Cortex of kidney (tissue), 1 donor: ENCODE measurements around the gene PNPLA6.
"Not testable (repeated sequence)": the region's sequence is repeated elsewhere in the genome, so short reads cannot be mapped to it uniquely, and the experiment has no call there.

ENCODE experiments used
- DNase-seq: peaks from one replicate; lab custom pipeline; 2025; lab: John Stamatoyannopoulos, UW

The PNPLA6 gene

DNA sequence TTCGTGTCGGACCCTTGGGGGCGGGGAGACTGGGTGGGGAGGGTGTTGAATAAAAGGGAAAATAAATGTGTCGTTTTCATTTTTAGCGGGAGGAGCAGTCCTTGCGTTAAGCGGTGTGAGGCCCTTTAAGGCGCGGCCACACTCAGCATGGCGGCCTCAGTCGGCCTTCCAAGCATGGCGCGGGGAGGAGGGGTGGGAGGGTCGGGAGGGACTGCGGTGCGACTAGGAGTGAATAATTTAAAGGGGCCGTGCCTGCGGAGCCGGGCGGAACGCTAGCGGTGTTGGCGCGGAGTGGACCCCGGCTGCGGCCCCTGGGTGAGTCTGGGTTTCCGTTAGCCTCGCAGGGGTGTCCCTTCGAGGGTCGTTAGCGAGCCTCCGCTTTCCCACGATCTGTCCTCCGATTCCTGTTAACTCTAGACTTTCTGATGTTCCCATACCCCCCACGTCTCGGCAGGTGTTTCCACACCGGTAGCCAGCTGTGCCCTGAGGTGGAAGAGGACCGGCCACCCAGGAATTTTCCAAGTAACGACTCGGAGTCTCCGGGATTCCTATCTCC is 1.5 kb upstream of the PNPLA6 start:
- DNase-seq, result no peak

DNA sequence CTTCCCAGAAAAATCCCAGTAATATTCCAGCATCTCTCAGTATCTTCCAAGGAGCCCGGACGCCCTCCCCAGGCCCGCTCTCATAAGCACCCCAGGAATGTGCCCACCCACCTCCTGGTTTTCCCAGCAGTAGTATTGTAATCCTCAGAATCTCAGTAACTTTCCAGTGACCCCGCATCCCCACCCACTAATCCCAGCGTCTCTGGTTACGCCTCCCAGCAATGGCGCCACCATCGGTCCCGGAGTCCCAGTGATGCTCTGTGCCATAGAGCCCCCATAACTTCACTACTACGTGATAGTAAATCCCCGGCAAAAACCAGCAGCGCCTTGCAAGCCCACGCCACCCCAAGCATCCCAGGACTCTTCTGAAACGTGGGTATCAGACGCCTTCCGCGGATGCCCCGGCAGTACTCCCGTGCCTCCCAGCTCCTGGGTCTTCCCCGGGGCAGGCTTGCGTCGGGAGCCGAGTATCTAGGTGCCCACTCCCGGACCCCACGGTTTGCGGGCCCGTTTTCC is 928 bp upstream of the PNPLA6 start:
- DNase-seq, result no peak

DNA sequence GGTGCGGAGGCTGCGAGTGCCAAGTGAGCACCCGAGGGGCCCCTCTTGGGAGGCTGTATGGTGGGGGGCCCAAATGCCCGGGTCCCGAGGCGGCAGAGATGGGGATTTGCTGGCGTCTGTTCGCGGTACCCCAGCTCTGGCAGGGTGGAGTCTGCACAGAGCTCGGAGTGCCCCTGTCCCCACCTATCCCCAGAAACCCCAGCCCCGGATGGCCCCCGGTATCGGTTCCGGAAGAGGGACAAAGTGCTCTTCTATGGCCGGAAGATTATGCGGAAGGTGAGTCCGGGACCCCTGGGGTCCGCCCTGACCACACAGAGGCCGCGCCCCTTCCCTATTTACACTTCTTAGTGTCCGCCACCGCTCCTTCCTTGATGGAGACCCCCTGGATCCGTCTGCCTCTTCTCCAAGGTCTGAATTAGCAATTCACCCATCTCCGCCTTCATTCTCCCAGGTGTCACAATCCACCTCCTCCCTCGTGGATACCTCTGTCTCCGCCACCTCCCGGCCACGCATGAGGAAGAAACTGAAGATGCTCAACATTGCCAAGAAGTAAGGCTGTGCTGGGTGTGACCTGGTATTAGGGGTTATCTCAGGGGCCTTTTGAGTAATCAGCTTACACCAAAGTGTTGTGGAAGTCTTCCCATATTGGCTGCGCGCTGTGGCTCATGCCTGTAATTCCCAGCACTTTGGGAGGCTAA is 630 bp downstream of the PNPLA6 start:
- no peak for DNase-seq

DNA sequence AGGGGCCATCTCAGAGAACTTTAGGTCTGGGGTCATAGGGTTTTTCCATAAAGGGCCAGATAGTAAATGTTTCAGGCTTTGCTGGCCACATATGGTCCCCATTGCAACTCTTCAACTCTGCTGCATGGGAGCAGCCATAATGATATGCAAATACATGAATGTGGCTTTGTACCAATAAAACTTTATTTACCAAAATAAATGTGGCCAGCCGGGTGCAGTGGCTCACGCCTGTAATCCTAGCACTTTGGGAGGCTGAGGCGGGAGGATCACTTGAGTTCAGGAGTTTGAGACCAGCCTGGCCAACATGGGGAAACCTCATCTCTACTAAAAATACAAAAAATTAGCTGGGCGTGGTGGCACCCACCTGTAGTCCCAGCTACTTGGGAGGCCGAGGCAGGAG is 3.5 kb downstream of the PNPLA6 start:
- DNase-seq, result not testable (repeated sequence)

DNA sequence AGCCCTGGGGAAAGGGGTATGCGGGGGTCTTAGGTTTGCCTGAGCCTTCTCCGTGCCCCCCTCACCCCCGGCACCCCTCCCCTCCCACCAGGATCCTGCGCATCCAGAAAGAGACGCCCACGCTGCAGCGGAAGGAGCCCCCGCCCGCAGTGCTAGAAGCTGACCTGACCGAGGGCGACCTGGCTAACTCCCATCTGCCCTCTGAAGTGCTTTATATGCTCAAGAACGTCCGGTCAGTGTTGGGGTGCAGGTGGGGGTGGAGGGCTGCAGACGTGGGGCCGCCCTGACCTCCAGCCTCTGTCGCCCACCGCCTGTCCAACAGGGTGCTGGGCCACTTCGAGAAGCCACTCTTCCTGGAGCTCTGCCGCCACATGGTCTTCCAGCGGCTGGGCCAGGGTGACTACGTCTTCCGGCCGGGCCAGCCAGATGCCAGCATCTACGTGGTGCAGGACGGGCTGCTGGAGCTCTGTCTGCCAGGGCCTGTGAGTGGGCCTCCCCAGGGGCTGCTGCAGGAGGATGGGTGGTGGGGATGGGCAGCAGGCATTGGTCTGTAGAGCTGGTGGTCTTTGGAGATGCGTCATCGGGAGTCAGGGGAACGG is 4.4 kb downstream of the PNPLA6 start:
- DNase-seq, result no peak

DNA sequence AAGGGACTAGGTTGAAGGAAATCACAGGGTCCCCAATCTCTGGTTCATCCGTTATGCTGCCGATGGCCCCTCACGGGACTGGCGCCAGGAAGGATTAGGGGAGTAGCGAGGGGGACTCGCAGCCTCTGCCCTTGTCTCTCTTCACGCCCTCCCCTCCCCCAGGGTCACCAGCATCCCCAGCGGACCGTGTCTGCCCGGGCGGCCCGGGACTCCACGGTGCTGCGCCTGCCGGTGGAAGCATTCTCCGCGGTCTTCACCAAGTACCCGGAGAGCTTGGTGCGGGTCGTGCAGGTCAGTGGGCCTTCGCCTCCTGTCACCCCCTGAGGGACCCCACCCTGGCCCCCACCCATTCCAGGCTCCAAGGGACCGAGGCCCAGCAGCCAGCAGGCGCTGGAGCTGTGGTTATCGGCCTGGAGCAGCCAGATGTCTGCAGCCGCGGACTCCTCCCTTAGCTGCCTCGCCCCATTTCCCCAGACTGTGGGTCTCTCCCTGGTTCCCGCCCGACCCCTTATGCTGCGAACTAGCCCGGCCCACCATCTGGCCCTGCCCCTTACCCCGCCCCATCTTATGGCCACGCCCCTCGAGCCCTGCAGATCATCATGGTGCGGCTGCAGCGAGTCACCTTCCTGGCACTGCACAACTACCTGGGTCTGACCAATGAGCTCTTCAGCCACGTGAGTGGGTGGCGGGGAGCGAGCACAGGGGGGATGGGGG is 5.4 kb downstream of the PNPLA6 start:
- DNase-seq, result no peak

DNA sequence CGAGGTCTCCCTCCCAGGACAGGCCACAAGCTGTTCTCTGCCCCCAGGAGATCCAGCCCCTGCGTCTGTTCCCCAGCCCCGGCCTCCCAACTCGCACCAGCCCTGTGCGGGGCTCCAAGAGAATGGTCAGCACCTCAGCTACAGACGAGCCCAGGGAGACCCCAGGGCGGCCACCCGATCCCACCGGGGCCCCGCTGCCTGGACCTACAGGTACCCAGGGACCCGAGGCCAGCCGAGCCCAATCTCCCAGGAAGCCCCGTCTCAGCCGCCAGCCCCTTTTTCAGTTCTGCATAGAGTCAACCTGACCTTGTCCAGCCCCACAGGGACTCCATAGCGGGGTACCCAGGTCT is 5.9 kb downstream of the PNPLA6 start:
- DNase-seq, result no peak

DNA sequence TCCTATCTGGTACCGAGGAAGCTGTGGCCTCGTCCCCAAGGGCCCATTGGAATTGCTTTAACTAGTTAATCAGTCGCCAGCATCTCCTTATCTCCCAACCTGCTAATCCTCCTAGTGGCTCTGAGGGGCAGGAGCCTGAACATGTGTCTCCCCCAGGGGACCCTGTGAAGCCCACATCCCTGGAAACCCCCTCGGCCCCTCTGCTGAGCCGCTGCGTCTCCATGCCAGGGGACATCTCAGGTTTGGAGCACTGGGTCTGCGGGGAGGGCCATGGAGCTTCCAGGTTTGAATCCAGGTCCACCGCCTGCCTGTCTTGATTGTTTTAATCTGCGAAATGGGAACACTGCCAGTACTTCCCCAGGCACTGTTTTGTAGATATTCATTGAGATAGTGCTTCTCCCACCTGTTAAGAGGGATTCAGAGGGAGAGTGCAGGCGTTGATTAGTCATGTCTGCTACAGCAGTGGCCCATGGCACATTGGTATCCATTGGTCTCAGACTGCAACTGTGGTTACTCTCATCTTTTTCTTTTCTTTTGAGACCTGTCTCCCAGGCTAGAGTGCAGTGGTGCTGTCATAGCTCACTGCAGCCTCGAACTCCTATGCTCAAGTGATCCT is 6.4 kb downstream of the PNPLA6 start:
- no peak for DNase-seq

DNA sequence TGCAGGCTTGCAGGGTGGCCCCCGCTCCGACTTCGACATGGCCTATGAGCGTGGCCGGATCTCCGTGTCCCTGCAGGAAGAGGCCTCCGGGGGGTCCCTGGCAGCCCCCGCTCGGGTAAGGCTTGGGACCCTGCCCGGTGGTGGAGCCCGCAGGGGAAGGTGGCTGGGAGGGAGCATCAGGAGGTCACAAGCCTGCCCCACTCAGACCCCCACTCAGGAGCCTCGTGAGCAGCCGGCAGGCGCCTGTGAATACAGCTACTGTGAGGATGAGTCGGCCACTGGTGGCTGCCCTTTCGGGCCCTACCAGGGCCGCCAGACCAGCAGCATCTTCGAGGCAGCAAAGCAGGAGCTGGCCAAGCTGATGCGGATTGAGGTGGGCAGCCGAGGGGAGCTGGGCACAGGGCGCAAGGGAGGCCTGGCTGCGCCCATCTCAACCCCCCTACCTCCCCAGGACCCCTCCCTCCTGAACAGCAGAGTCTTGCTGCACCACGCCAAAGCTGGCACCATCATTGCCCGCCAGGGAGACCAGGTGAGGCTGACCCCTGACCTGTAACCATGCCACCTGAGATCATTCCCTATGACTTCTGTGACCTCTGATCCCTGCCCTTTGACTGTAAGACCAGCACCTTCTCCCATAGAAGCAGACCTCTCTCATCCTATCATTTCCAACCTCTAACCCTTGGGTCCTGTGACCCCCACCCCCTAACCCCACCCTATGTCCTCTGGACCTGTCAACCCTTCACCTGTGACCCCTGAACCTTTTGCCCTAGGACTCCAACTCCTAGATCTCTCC is 7.2 kb downstream of the PNPLA6 start:
- DNase-seq, result no peak

DNA sequence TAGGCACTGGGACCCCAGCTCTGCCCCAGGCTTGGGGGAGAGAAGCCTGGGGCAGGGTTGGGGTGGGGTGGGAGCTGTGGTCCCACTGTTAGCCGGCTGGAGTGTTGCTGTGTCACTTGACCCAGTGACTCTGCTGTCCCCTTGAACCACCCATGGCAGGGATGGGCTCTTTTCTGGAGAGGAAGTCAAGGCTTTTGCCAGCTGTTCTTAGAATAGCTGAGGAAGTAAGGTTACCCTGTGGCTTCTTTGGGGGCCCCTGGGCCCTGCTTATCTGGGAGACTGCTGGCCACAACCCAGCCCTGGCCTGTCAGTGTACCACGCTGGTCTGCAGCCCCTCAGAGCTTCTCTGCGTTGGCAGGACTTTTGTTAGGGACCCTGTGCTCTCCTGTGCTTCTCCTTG is 9.1 kb downstream of the PNPLA6 start:
- DNase-seq, result no peak

DNA sequence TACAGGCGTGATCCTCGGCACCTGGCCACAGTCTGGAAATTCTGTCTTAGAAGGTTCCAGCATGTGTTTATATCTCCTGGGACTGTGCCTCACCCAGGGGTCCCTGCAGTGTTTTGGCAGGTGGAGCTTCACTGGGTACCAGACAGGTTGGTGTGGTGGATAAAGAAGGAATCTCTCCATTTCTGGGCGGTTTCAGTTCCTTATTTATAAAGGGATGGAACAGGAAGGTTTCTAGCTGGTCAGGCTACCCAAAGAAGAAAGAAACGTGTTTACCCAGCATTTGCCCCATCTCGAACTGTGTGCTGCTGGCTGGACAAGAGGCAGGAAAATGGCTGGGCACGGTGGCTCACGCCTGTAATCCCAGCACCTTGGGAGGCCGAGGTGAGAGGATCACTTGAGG is 9.8 kb downstream of the PNPLA6 start:
- DNase-seq, result no peak

DNA sequence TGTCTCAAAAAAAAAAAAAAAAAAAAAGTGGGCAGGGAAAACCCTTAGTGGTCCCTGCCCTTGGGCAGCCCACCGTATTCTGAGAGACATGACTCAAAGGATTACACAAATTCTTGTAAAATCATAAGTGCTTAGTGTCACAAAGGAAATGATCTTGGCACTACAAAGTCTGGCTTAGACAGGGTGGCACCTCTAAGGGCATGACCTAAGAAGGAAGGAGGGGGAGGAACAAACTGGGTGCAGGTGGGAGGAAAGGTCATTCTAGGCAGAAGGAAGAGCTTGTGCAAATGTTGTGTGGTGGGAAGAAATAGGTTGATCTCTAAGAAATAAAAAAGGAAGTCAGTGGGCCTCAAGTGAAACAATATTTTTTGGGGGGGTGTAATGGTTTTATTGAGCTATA is 10.4 kb downstream of the PNPLA6 start:
- DNase-seq, result no peak

DNA sequence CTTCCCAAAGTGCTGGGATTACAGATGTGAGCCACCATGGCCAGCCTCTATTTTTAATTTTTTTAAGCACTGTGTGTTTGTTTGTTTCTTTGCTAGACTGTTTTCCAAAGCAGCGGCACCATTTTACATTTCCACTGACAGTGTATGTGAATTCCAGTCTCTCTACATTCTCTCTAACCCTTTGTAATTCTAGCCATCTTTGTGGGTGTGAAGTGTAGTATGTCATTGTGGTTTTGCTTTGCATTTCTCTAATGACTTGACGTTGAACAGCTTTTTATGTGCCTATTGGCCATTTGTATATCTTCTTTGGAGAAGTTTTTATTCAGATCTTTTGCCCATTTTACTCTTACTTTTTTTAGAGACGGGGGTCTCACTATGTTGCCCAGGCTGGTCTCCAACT is 11.6 kb downstream of the PNPLA6 start:
- no peak for DNase-seq

DNA sequence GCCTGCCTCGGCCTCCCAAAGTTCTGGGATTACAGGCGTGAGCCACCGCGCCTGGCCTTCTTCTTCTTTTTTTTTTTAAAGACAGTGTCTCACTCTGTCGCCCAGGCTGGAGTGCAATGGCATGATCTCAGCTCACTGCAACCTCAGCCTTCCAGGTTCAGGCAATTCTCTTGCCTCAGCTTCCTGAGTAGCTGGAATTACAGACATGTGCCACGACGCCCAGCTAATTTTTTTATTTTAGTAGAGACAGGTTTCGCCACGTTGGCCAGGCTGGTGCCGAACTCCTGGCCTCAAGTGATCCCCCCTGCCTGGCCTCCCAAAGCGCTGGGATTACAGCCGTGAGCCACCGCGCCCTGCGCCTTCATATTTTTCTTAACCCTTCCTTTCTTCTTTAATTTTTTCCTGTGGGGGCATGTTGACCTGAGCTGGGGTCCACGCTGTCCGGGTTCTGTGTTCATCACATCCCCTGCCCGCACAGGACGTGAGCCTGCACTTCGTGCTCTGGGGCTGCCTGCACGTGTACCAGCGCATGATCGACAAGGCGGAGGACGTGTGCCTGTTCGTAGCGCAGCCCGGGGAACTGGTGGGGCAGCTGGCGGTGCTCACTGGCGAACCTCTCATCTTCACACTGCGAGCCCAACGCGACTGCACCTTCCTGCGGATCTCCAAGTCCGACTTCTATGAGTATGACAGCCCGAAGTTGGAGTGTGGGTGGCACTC is 14.1 kb downstream of the PNPLA6 start:
- DNase-seq, result no peak

DNA sequence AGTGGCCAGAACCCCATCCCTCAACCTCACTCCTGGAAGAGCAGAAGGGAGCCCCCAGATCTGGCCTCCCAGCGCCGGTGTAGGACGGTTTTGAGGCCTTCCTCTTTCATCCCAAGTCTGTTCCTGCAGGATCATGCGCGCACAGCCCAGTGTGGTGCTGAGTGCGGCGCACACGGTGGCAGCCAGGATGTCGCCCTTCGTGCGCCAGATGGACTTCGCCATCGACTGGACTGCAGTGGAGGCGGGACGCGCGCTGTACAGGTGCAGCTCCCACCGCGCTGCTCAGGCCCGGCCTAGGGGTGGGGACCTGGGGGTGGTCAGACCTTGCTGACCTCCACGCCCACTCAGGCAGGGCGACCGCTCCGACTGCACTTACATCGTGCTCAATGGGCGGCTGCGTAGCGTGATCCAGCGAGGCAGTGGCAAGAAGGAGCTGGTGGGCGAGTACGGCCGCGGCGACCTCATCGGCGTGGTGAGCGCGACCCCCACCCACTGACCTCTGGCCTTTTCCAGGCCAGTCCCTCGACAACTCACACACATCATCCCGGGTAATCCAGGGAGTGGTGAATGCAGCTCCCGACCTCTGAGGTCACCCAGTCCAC is 14.8 kb downstream of the PNPLA6 start:
- DNase-seq, result no peak

DNA sequence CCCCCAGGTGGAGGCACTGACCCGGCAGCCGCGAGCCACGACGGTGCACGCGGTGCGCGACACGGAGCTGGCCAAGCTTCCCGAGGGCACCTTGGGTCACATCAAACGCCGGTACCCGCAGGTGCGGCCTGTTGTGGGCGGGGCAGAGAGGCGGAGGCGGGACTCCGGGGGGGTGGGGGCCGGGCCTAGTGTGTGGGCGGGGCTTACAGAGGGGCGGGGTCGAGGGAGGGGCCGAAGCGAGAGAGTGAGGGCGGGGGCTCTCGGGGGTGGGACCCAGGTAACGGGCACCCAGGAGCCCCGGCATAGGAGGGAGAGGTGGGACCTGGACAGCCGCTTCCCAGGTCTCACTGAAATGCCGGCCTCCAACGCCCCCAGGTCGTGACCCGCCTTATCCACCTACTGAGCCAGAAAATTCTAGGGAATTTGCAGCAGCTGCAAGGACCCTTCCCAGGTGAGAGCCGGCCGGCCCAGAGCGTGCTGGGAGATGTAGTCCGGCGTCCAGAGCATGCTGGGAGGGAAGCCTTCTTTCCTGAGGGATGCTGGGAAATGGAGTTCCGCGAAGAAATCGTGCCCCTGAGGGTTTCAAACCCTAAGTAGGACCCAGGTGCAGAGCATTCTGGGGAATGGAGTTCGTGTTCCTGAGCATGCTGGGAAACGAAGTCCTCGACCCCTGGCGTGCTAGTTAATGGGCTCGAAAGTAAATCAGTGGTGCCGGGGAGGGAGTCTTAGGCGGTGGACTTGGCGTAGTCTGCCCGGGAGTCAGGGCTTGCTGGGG is 15.7 kb downstream of the PNPLA6 start:
- DNase-seq, result no peak

DNA sequence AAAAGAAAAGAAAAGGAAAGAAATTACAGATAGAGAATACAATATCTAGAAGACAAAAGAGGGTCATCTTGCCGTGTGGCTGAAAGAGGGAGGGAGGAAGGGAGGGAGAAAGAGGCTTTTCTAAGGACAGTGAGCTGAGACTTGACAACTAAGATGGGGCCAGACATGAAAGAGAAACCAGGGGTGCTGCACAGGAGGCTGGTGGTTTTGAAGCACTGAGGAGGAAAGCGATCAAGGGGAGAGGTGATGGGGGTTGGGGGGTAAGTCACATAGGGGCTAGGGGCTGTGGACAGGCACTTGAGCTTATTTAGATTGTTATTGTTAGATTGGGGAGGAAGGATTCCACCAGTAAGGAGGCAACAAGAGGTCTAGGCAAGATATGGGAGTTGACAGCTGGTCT is 17.3 kb downstream of the PNPLA6 start:
- no peak for DNase-seq

DNA sequence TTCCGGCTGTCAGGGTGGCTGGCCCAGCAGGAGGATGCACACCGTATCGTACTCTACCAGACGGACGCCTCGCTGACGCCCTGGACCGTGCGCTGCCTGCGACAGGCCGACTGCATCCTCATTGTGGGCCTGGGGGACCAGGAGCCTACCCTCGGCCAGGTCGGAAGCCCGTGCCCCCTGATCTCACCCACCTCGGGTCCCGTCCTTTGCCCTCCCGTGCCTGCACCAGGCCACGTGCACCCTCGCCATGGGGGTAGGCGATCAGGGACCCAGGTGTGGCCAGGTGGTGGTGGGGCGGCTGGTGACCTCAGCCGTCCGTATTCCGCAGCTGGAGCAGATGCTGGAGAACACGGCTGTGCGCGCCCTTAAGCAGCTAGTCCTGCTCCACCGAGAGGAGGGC is 19.0 kb downstream of the PNPLA6 start:
- no peak for DNase-seq

DNA sequence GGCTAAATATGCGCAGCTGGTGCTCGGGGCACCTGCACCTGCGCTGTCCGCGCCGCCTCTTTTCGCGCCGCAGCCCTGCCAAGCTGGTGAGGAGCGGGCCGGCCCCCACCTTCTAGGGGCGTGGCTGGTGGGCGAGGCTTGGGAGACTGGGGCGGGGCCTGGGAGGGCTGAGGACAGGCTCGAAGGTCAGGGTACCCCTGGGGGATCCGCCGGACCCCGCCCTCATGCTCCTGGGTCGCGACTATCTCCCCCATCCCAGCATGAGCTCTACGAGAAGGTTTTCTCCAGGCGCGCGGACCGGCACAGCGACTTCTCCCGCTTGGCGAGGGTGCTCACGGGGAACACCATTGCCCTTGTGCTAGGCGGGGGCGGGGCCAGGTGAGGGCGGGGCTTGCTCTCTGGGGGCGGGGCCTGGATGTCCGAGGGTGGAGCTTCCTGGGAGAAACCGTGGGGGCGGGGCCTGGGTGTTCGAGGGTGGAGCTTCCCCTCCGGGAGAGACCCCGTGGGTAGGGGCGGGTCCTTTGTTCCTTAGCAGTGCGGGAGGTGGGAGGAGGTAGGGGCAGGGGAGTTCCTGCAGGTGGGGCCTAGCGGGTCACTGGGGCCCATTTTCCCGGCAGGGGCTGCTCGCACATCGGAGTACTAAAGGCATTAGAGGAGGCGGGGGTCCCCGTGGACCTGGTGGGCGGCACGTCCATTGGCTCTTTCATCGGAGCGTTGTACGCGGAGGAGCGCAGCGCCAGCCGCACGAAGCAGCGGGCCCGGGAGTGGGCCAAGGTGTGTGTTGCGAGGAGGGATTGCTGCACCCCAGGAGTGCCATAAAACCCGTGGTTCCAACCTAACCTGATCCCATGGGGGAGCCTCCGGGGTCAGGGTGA is 19.7 kb downstream of the PNPLA6 start:
- DNase-seq, result no peak
